ENCODE data around the gene MAGI2.
"Not testable (repeated sequence)": the region's sequence is repeated elsewhere in the genome, so short reads cannot be mapped to it uniquely, and the experiment has no call there.

Gene MAGI2

DNA sequence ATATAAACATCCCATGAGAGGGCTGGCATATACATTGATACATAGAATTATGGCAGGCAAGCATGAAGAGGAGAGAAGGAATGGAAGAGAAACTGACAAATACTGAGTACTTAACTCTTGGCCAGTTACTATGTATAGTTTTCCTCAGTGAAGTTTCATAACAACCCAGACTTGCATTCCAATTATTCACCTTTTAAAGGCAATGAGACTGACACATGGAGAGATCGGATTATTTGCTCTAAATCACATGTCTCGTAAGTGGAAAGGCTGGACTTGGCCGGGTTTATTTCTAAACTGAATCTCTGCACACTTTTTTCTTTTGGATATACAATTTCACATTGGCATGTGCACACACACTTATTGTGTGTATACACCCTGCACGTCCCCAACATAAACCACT is 1106.6 kb downstream of the MAGI2 start:
- no peak for DNase-seq (ENCODE audit: low read depth)

DNA sequence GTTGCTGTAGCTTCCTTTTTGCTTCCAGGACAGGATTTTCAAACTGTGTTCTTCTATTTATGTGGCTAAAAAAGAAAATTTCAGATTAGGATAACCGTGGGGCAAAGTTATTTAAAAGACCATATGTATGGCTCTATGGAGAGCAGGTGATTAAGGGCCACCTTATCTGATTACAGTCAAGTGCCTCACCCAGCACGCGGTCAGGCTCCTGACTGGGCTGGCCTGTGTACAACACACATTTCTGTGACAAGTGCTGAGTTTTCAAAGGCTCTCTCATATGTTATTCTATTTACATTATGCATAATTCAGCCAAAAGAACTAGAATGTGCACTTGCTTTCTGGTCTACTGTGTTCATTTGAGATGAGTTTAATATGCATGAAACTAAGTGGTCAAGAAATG is 1107.5 kb downstream of the MAGI2 start:
- no peak for DNase-seq (ENCODE audit: low read depth)

DNA sequence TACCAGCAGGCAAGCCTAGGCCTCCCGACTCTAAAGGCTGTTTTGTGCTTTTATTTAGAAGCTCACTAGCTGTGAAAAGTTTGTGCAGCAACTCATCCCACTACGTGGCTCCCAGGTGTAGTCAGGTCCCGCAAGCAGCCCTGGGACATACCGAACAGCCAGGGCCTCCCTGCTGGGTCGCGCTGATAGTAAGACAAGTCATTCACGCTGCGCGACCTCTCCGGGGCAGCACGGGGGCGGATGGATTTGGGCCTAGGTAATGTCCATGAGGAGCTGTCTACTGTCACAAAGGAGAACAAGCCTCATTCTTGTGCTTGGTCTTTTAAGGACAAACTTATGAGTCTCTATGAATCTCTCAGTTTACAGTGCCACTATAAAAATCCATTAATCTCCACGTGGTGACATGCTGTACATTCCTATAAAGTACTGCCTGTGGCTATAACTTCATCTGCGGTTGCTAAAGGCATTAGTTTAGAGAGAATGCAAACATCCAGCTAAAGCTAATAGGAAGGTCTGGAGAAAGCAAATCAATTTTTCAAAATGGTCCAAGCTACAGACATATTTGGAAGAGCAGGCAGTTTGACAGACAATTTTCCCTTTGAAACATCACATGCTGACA is 1108.1 kb downstream of the MAGI2 start:
- no peak for DNase-seq (ENCODE audit: low read depth)

DNA sequence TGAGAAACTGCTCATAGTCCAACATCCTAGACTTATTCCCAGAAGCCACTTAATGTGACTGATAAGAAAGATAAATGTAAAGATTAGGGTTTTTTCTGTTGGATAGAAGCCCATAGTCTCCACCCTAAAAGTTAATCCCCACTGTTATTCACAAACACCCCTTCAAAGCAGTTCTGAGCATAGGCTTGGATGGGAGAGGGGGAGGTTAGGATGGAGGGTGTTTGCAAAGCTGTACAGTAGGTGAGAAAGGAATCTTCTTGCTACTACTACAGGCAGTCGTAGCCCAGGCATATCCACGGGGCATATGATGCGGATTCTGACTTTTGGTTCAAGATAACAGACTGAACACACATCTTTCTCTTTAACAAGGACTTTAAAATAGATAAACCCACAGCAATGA is 1119.0 kb downstream of the MAGI2 start:
- DNase-seq (ENCODE audit: low read depth): no peak

DNA sequence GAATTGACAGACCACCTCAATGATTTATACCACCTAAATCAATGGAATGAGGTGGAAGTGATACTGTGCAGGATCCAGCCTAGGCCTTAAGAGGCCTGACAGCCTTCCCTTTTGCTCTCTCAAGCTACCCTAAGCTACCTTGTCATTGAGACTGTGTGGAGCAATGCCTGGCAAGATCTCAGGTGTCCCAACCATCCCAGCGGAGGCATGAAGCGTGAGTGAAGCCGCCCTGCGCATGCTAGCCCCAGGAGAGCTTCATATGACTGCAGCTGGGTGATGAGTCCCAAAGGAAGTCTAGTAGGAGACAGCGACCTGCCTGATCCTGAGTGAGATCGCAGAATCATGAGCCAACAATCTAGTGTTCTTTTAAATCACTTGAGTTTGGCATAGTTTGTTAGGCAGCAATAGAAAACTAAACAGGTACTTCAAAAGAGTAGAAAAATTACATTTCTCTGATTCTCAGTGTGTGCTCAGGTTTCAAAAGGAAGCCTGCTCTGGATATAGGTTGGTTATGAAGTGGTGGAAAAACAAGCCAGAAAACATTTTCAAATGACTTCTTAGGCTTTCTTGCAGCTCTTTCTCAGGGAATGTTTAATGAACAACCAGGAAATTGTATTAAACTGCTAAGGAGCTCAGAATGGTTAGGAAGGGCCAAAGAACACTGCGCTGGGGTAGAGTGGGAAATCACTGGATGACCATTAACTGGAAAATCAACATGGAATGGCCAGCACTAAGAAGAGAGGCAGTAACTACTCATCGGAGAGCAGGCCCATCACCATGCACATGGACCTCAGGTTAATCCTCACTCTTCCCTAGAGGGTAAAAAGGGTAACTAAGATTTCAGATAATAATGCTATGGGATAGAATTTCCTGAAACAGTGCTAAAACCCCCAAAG is 1119.7 kb downstream of the MAGI2 start:
- no peak for DNase-seq (ENCODE audit: low read depth)

DNA sequence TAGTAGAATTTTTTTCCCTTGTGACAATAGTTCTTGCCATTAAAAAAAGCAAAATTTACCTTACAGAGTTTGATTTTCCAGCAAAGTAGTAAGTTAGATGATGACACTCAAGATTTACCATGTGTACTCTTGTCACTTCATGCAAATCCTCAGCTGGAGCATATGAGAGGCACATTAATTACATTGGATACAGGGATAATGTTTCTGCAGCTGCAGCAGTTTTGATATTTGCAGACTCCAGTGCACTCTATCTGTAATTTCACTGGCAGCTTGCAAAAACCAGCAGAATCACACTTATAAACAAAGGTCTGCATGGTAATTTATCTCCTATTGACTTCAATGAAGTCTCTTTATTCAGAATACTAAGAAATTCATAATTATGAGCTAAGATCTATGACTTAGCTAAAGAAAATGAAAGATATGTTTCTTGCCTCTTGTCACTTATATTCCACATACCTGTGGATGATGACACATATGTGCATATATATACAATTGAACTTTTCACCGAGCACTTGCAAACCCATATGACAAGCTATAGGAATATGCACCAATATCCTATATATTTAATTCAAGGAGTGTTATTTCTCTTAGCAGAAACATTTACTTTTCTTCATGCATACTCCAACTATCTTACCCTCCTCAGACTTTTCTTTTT is 1124.3 kb downstream of the MAGI2 start:
- DNase-seq (ENCODE audit: low read depth): no peak

DNA sequence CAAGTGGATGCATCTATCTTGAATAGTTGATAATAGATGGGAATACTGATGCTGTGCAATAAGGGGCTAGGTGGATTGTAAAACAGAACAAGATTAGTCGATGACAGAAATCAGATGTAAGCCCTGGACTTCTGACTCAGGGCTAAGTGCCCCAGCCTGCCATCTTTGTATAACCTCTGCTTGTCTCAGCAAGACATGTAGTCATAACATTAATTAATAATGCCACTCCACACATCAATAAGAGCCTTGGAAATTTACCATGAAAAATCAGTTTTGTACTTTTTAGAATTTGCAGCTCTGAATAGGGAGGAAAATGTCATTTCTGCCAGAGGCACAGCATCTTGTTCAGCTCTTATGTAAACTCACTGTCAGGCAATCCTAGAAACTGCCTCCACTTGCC is 1125.7 kb downstream of the MAGI2 start:
- DNase-seq (ENCODE audit: low read depth): no peak

DNA sequence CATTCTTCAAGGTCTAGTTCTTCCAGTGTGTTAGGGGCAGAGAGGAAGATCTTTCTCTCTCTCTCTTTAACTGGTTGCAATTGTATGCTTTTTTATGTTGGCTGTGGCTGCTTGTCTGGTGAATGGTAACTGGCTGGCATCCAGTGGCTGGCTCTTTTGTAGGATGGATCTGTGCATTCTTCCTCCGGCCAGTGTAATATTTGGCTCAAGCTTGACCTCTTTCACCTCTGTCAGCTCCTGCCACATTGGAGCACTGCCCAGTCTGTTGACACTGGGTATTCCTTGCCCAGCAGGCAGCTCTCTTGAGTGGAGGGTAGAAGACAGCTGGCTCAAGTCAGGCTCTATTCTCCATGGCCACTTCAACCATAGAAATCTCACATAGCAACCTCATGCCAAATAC is 1126.6 kb downstream of the MAGI2 start:
- DNase-seq (ENCODE audit: low read depth): no peak

DNA sequence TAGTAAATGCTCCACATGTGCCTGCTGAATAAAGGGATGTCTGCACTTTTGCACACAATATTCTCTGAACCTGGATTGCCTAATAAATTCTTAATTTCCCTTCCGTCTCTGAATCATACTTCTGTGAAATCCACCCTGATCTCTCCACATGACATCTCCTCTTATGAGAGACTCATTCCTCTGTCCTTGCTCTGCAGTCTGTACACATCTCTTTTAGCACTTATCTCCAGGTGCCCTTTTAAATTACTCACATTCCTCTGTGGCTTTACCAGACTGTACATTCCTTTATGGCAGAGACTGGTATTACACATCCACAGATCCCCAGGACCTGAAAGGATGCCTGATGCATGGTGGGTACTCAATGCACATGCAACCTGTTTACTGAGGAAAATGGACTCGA is 1127.3 kb downstream of the MAGI2 start:
- no peak for DNase-seq (ENCODE audit: low read depth)

DNA sequence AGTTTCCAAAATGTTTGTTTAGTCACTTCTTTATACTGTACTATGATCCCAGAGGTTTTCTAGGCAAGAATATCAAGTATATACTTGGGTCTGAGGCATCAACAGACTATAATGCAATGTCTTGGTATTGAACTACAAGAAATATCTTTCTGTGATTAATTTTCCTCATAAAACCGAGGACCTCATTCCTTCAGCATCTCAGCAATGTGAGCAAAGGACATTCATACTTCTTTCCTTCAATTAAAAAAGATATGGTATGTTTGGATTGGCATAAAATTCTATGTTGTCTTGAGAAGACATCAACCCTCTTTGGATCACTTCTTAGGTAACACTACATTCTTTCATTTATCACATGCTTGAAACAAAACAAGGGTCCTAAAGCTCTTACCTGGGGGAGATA is 1130.3 kb downstream of the MAGI2 start:
- DNase-seq (ENCODE audit: low read depth): no peak

DNA sequence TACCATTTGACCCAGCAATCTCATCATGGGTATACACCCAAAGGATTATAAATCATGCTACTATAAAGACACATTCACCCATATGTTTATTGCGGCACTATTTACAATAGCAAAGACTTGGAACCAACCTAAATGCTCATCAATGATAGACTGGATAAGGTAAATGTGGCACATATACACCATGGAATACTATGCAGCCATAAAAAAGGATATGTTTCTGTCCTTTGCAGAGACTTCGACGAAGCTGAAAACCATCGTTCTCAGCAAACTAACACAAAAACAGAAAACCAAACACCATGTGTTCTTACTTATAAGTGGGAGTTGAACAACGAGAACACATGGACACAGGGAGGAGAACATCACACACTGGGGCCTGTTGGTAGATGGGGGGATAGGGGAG is 1131.2 kb downstream of the MAGI2 start:
- not testable (repeated sequence) for DNase-seq (ENCODE audit: low read depth)

DNA sequence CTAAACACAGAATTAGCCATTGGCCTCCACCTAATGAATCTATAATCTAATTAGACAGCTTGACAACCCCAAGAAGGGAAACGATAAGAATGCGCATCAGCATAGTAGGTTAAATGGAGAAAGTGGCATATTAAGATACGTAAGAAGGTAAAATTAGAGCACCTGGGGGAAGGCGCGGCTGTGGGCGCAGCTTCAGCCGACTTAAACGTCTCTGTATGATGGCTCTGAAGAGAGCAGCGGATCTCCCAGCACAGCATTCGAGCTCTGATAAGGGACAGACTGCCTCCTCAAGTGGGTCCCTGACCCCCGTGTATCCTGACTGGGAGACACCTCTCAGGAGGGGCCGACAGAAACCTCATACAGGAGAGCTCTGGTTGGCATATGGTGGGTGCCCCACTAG is 1136.1 kb downstream of the MAGI2 start:
- no peak for DNase-seq (ENCODE audit: low read depth)

DNA sequence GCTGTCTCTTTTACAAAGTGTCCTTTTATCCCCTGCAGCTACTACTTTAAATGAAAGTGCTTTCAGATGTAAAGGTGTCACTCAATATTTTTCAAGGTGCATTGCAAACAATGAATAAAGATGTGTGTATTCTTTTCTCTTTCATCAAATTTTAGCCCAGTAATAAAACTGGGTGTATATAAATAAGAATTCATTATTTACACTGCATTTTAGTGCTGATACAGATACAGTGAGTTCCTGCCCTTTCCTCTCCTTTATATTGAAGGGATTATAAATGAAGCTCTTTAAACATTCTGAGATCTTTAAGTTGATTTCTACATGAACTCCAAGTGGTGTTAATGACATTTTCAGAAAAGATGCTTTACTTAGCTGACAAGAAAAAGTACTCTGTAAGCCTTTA is 1137.4 kb downstream of the MAGI2 start:
- DNase-seq (ENCODE audit: low read depth): no peak

DNA sequence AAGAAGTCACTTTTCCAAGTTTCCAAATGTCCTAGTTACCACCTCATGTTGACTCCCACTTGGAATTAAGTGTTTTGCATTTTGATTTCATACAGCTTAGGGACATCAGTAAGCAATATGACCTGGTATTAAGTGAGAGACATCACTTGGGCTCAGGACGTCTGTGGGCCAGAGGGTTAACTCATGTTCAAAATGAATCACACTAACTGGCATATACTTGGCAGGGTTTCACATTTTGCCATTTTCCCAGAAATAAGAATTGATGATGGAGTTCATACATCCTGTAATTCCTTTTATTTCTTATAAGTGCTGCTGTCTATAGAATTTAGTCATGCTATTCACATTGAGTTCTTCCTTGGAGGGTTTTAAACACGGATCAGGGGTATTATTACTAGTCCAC is 1138.3 kb downstream of the MAGI2 start:
- DNase-seq (ENCODE audit: low read depth): no peak

DNA sequence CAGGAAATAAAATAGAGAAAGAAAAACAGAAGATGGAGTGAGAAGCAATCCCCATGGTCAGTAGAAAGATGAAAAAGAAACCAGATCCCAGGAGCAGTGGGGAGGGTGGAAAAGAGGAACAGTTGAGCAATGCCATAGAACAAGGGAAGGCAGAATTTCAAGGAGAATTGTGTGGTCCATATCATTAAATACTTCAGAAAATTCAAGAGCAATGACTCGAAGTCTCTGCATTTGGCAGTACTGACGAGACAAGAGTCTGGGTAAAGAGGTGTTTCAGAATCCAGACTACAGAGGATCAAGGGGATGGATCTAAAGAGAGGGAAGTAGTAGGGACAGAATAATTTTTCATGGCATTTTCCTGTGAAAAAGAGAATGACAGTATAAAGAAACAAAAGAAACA is 1142.3 kb downstream of the MAGI2 start:
- no peak for DNase-seq (ENCODE audit: low read depth)

DNA sequence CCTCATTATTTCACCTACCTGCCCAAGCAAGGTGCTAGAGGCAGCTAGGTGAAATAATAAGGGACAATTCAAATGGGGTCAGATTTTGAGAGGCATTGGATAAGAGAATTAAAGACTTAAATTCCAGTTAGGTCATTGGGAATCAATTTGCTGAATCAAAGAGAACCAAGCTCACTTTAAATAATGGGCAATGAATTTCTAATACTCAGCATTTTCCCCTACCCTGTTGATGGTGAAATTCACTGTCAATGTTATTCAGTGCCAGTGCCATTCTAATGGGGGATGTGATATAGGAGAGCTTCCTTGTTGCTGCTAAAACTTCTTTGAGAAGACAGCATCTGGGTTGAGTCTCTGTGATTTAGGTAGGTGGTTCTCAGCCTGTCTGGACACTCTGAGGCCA is 1145.6 kb downstream of the MAGI2 start:
- DNase-seq (ENCODE audit: low read depth): no peak

DNA sequence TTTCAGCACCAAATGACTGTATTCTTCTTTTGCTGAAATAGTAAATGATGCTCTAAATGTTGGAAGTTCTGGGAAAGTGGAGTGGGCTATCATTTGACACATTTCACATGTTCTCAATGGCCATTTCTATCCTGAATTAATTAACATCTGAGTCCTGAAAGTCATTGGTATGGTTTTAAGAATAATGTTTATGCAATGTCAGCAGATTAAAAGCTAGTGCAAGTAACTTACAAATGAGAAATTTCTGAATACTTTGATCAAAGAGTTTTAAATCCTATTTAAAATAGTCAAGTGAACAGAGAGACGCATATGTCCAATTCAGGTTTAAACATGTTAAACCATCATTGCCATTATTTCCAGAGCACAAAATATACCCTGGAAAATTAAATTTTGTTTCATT is 1146.8 kb downstream of the MAGI2 start:
- DNase-seq (ENCODE audit: low read depth): no peak

DNA sequence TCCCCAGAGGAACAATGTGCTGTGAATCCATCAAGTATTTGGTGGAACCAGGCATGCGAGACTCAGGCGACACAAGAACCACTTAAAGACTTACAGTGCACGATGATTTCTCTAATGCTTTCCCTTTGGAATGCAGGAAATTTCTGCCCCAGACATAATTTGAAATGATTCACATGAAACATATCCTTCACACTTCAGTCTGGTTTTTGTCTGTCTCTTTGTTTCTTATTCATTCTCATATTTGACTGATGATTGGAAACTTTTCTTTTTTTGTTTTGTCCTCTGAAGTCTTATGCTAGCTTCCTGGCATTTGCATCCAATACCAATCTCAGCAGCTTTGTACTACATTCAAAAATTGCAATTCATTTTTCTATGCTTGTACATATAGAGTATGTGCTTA is 1152.1 kb downstream of the MAGI2 start:
- no peak for DNase-seq (ENCODE audit: low read depth)

DNA sequence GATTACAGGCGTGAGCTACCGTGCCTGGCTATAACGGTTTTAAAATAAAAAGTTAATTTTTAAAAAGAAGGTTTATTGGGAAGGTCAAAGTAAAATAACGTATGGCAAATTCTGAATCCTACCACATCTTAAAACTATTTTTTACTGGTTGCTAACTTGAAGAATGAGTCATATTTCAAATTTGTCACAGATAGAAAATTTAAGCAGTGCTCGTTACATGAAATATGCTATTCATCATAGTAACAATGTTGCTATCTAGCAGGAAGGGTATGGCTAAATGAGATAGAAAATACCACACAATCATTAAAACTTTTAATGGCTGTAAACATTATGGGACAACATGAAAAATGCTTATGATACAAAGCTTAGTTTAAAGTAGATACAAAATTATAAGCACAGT is 1154.4 kb downstream of the MAGI2 start:
- DNase-seq (ENCODE audit: low read depth): no peak

DNA sequence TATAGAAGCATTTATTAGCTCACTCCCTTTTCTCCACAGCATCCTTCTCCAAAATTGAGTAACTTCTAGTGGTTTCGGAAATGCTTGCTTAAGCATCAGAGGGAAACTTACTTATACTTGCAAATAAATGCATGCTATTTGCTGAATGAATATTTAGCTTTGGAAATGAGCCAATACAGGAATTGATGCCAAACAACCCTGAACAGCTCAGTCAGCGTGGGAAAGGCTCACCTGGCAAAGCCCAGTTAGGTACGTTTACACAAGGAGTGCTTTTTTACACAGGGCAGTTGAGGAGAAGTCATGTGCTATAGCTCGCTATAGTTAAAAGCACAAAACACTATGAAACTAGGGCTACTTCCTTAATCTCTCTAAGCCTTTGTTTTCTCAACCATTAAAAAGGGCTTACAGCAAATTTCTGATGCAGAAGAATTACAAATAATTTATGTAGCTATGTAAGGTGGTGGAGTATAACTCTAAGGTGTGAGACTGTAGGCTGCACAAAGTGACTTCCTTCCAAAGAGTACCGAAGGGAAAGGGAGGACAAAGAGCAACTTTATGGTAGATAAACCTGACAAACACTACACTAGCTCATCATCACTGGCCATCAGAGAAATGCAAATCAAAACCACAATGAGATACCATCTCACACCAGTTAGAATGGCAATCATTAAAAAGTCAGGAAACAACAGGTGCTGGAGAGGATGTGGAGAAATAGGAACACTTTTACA is 1156.7 kb downstream of the MAGI2 start:
- DNase-seq (ENCODE audit: low read depth): no peak

DNA sequence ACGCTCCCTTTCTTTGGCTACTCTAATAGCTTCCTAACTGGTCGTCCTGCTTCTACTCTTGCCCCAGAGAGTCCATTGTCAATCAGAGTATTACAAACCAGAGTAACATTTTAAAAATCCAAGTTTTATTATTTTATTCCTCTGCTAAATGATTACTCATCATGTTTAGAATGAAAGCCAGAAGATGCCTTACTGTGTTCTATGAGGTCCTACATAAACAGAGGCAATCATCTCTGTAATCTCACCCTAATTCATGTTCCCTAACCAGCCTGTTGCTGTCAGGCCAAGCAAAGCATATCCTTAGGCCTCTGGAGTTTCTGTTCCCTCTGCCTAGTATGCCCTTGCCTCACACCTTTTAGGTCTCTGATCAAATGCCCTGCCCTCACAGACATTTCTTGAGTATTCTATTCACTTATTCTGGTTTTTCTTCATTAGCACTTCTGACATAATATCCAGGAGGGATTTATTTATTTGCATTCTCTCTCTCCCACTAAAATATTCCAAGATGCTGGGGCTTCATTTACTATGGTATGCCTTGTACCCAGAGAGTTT is 1157.3 kb downstream of the MAGI2 start:
- DNase-seq (ENCODE audit: low read depth): no peak

DNA sequence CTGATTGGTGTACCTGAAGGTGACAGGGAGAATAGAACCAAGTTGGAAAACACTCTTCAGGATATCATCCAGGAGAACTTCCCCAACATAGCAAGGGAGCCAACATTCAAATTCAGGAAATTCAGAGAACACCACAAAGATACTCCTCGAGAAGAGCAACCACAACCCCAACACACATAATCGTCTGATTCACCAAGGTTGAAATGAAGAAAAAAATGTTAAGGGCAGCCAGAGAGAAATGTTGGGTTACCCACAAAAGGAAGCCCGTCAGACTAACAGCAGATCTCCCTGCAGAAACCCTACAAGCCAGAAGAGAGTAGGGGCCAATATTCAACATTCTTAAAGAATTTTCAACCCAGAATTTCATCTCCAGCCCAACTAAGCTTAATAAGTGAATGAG is 1164.0 kb downstream of the MAGI2 start:
- not testable (repeated sequence) for DNase-seq (ENCODE audit: low read depth)

Measured in stimulated activated CD8-positive, alpha-beta memory T cell treated with anti-CD3 and anti-CD28 coated beads, Interleukin-15, amount 100 ng/mL, for 1 hour (primary cell).